DND-41 (cell line): ENCODE measurements around the gene ARMC9.

Experiments
- CTCF ChIP-seq: IDR thresholded peaks from 2 replicates; pipeline ENCODE4 v1.5.1; 2012; ENCODE audit warnings: borderline replicate concordance, low read length, moderate library complexity, mild to moderate bottlenecking; ENCODE audit not compliant: poor library complexity, severe bottlenecking; ENCODE audit errors: extremely low read depth
- EZH2 ChIP-seq: IDR thresholded peaks from 3 replicates; pipeline ENCODE4 v1.6.1; 2012; ENCODE audit warnings: borderline replicate concordance, low read depth, mild to moderate bottlenecking, moderate library complexity, low read length, inconsistent platforms; ENCODE audit not compliant: severe bottlenecking

- TF ChIP-seq CTCF = no peak
- no peak for TF ChIP-seq EZH2
Measured at GRCh38 chr2:231344851-231345250, 146.4 kb downstream of the ARMC9 start.
